ENCODE data around the gene CEP57.
"Not testable (repeated sequence)": the region's sequence is repeated elsewhere in the genome, so short reads cannot be mapped to it uniquely, and the experiment has no call there.

Gene CEP57

DNA sequence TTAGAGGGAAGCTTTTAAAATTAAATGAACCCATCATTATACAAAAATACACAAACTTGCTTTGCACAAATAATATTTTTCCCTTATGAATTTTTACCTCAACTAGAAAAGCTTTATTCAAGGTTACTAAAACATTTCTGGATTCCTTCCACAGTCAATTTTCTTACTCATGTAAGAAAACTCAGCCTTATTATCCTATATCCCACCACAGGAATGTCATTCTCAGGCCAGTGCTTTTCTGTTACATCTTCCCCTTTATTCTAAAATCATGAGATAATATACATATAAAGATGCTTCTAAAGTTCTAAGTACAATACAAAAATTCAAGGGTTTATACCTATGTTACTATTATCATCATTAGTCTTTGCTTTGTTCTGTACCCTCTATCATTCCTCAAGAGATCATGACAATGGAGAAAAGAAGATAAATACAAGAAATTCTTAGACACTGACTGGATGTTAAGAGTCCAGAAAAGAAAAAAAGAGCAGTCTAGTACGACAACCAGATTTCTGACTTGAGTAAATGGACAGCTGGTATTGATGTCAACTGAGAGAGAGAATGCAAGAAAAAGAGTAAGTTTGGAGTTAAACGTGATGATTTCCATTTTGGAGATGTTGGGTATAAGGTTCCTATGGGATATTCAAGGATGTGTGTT is 73.3 kb downstream of the CEP57 start:
- TF ChIP-seq CTCF (conservative IDR thresholded peaks at IDR 0.05) = no peak
- H3K27ac ChIP-seq = no peak overlapping the region

- H3K27ac ChIP-seq = no peak overlapping the region
- TF ChIP-seq CTCF (conservative IDR thresholded peaks at IDR 0.05) = no peak
Observed at GRCh38 chr11:95867105-95867504, 76.8 kb downstream of the CEP57 start.

DNA sequence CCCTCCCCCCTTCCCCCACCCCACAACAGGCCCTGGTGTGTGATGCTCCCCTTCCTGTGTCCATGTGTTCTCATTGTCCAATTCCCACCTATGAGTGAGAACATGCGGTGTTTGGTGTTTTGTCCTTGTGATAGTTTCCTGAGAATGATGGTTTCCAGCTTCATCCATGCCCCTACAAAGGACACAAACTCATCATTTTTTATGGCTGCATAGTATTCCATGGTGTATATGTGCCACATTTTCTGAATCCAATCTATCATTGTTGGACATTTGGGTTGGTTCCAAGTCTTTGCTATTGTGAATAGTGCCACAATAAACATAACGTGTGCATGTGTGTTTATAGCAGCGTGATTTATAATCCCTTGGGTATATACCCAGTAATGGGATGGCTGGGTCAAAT is 80.6 kb downstream of the CEP57 start:
- H3K27ac ChIP-seq = not testable (repeated sequence)

DNA sequence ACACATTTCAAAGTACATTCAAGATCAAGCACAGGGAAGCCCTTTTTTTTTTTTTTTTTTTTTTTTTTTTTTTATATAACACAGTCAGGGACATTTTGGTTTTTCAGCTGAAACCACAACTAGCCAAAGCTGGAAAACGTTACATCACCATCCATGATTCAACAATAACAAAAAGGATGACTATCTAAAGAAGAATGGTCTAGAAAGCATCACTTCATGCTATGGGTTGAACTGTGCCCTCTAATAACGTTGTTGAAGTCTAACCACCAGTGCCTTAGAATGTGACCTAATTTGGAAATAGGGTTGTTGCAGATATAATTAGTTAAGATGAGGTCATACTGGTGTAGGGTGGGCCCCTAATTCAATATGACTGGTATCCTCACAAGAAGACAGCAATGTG is 87.0 kb downstream of the CEP57 start:
- H3K27ac ChIP-seq = no peak overlapping the region
- no peak for TF ChIP-seq CTCF (conservative IDR thresholded peaks at IDR 0.05)

Measured in VCaP (cell line).